GM18499 (cell line): ENCODE data around the gene SUSD3.
"Not testable (repeated sequence)": the region's sequence is repeated elsewhere in the genome, so short reads cannot be mapped to it uniquely, and the experiment has no call there.

Experiments used
- ATAC-seq: cut with Tn5 transposase; IDR thresholded peaks from one replicate; pipeline ENCODE4 v1.9.1; 2021; ENCODE audit warnings: moderate number of reproducible peaks; ENCODE audit not compliant: insufficient read depth, unreplicated experiment

The SUSD3 gene

DNA sequence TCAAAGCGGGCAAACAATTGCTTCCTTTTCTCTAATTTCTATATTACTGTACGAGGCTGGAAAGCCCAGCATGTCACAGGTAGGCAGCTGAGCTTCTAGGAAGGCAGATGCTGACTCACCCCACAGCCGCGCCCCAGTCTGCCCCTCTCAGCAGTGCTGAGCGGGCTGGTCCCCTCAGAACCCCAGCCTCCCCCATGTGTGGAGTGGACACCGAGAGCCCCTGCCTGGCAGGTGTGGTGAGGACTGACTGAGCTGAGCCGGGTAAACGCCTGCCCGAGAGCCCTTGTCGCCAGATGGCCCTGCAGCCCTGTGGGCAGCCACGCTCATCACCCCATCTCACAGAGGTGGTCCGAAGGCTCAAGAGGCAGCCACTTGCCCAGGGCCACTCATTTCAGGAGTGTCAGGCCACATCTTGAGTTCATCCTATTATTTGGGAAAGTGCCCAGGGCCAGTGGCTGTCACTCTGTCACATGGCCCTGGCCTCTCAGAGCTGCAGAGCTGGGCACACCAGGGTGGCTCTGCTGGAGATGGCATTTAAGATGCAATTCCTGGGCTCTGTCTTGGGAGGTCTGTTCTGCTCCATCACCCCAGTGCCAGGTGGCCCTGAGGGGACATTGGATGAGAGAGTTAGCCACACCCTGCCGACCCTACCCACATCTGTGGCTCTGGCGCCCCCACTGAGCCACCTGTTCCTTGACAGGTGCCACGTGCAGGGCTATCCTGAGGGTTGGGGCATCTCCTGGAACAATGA, 50.0 kb downstream of the SUSD3 start:
- ATAC-seq = no peak

GRCh38 chr9:93110311-93110855, 51.9 kb downstream of the SUSD3 start:
- no peak for ATAC-seq

GRCh38 chr9:93111001-93111370, 52.5 kb downstream of the SUSD3 start:
- ATAC-seq = no peak

- no peak for ATAC-seq
Observed at GRCh38 chr9:93111371-93112115, 53.0 kb downstream of the SUSD3 start.

GRCh38 chr9:93112116-93112863, 53.8 kb downstream of the SUSD3 start:
- no peak for ATAC-seq

DNA sequence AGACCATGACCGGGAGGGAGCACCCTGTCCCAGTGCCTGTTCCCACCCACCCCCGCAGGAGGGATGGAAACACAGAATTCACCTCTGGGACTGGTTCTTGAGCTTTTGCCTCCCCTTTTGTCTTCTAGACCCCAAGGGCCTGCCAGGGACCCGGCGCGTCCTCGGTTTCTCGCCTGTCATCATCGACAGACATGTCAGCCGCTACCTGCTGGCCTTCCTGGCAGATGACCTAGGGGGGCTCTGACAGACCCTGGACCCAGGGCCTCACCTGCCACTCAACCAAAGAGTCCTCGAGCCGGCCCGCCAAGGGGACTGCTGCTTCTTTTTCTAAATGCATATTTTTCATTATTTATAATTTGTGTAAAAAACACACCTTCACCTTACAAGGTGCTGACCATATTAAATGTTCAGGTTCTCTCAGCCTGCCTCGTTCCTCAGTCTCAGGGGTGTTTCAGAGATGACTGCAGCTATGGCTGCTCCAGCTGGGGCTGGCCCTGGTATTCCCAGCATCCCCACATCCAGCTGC, 54.4 kb downstream of the SUSD3 start:
- no peak for ATAC-seq

DNA sequence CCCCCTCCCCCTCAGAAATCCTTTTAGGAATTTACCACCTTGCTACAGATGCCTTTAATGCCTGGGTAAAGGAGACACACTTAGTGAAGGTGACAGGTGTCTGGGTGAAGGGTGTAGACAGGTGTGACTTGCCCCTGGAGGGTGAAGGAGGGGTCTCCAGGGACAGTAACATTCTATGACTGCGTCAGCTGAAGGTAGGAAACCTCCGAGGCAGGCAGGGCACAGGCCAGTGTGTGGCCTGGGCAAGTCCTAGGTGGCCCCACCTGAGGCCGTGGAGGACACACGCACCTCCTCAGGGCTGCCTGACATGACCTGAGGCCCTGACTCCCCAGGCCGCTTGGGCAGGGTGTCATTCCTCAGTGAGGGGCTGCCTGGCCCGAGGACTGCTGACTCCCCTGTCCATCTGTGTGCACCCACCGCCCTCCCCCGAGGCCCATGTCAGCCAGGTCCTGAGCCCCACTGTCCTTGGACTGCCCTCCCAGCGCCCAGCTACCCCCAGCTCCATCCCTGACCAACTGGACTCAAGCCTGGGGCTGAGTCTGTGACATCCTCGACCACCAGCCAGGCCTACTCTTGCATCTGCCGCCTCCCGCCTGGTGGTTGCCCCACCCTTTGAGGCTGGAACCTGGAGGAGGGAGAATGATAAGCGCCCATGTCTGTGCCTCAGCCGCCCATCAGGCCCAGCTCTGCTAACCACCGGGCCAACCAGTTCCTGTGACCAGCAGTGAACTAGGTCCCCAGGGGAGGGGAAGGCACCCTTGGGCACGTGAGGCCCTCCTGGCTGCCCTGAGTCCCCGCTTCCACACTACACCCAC, 55.9 kb downstream of the SUSD3 start:
- no peak for ATAC-seq

DNA sequence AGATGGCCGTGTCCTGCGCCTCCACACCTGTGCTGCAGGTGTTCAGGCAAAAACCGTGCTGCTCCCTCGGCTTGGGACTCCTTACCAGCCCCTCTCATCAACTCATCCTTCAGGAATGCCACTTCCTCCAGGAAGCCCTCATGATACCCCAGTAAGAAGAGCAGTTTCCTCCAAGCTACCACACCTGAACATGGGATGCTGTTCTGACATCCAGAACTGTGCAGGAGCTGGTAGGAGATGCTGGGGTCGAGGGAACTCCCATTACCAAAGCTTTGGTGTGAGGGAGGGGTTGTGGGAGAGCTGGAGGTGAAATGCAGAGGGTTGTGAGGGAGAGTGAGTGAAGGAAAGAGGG, 56.5 kb downstream of the SUSD3 start:
- ATAC-seq = no peak

DNA sequence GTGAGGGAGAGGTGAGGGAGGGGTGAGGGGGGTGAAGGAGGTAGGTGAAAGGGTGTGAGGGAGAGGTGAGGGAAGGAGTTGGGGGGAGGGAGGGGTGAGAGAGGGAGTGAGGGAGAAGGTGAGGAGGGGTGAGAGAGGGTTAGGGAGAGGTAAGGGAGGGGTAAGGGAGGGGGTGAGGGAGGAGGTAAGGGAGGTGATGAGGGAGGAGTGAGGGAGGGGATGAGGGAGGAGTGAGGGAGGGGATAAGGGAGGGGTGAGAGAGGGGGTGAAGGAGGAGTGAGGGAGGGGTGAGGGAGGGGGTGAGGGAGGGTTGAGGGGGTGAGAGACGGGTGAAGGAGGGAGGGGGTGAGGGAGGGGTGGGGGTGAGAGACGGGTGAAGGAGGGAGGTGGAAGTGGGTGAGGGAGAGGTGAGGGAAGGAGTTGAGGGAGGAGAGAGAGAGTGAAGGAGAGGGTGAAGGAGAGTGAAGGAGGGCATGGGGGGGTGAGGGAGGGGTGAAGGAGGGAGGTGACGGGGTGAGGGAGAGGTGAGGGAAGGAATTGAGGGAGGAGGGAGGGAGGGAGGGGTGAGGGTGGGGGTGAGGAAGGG, 57.1 kb downstream of the SUSD3 start:
- no peak for ATAC-seq

DNA sequence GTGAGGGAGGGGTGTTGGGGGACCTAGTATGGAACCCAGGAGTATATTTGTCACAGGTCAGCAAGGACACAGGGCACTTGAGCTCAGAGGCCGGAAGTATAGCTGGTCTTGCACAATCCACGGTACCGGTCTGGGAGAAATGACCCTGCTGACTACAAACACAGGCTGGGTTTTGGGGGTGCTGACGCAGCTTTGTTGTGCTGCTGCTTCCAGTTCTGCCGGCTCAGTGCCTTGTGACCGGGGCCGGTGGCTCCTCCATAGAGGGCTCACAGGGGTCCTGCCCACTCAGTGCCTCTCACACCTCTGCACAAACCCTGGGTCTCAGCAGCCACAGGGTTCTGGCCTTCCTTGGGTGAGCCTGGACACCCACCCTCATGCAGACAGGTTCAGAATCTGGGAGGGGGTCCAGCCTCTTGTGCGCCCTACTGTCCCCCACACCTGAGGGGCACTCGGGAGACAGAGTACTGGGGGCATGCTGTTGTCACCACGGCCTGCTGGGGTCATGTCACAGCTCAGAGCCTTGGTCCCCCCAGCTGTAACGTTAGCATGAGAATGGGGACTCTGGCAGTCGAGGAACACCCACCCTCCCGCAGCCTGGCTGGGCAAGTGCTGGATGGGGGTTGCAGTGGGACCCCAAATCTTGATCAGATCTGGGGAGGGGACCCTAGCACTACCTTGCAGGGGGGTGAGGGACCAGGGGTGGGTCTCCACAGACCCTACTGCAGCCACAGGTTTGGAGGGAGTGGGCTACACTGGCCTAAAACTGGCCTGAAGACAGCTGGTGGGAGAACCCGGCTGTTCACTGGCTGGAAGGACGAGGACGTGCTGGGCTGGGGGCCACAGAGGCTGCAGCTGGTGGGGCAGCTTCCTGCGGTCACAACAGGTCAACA, 57.8 kb downstream of the SUSD3 start:
- no peak for ATAC-seq

- not testable (repeated sequence) for ATAC-seq
Observed at GRCh38 chr9:93117521-93117920, 59.0 kb downstream of the SUSD3 start.

- no peak for ATAC-seq
Observed at GRCh38 chr9:93117924-93118862, 59.7 kb downstream of the SUSD3 start.

DNA sequence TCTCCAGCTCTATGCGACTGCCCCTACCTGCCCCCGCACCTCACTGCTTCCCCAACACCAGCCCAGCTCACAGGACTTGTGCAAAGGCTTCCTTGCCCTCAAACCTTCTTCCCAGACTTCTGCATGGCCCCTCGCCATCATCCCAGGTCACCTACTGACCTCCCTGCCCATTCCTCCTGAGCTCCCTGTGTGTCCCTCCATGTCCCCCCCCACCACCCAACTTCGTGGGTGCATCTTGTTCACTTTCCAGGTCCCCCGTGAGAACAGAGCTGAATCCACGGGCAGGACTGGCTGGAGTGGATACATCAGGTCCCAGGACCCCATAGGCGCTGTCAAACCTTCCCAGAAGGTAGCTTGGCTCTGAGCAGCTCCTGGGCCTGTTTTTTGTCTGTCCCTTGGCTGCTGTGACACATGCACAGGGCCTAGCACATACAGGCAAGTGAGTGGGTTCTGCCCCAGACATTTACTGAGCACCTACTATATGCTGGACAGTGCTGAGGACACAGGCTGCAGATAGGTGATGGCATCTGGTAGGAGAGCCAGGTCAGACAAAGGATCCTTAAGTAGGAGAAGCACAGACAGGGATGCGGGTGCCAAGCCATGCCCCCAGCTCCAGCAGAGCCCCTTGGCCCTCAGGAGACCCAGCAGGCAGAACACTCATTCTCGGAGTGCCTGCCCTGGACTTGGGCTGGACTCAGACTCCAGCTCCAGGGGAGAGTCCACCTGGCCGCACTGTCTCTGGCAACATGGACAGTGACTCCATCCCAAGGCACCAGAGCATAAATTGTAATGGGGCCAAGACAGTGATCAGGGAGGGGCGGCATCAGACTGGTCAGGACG, 60.6 kb downstream of the SUSD3 start:
- ATAC-seq = no peak

- ATAC-seq = no peak
Observed at GRCh38 chr9:93119703-93119952, 61.1 kb downstream of the SUSD3 start.

GRCh38 chr9:93119953-93120845, 61.7 kb downstream of the SUSD3 start:
- peak; percentile 68 for ATAC-seq

GRCh38 chr9:93120846-93121315, 62.4 kb downstream of the SUSD3 start:
- no peak for ATAC-seq
